Stimulated activated CD8-positive, alpha-beta memory T cell treated with anti-CD3 and anti-CD28 coated beads, Interleukin-7, amount 100 ng/mL, for 48 hours (primary cell): ENCODE measurements around the gene C2CD3.

Source experiments
- DNase-seq, 2 donors: peaks; one replicate each; pipeline ENCODE4 v3.0.0-alpha.2; 2020; ENCODE audit warnings: low read depth in 1 of 2; ENCODE audit errors: extremely low read depth in 1 of 2

Gene C2CD3

GRCh38 chr11:73983741-73984538 is 186.9 kb downstream of the C2CD3 start:
- no peak for DNase-seq

GRCh38 chr11:73982990-73983740 is 187.6 kb downstream of the C2CD3 start:
- peak; percentile 89 to 94 for DNase-seq

- peak; percentile 80 to 90 for DNase-seq
Observed at GRCh38 chr11:73982595-73982989, 188.2 kb downstream of the C2CD3 start, which contains the start of gene UCP2. Gene UCP2, minus strand, starts transcription at chr11:73982843. Its CDS starts 4,465 bp downstream, at chr11:73978378.

- DNase-seq: no peak
Observed at GRCh38 chr11:73981051-73981805, 189.6 kb downstream of the C2CD3 start.

GRCh38 chr11:73980001-73980961 is 190.5 kb downstream of the C2CD3 start:
- peak in 1 of 2 donors; percentile 71 for DNase-seq

- no peak for DNase-seq
Observed at GRCh38 chr11:73978576-73979086, 192.2 kb downstream of the C2CD3 start.

GRCh38 chr11:73977856-73978519 is 192.8 kb downstream of the C2CD3 start:
- DNase-seq: no peak

GRCh38 chr11:73976451-73977151 is 194.2 kb downstream of the C2CD3 start:
- DNase-seq: no peak

GRCh38 chr11:73975479-73975757 is 195.4 kb downstream of the C2CD3 start:
- no peak for DNase-seq

GRCh38 chr11:73974604-73975478 is 196.0 kb downstream of the C2CD3 start:
- no peak for DNase-seq

- DNase-seq: no peak
Observed at GRCh38 chr11:73972620-73973449, 198.0 kb downstream of the C2CD3 start.

GRCh38 chr11:73972187-73972586 is 198.6 kb downstream of the C2CD3 start:
- no peak for DNase-seq

GRCh38 chr11:73971175-73971719 is 199.6 kb downstream of the C2CD3 start:
- no peak for DNase-seq

- DNase-seq: no peak
Observed at GRCh38 chr11:73969991-73970800, 200.6 kb downstream of the C2CD3 start.

- DNase-seq: no peak
Observed at GRCh38 chr11:73969091-73969490, 201.7 kb downstream of the C2CD3 start.

GRCh38 chr11:73968356-73968966 is 202.3 kb downstream of the C2CD3 start:
- no peak for DNase-seq
